NCI-H2196 (cell line): Measurements from ENCODE around the gene CCDC136.
A peak's percentile ranks its signal among the peaks of the same experiment; 100 is the strongest.

ENCODE experiments used
- DNase-seq: peaks from one replicate; lab custom pipeline; 2025; ENCODE audit not compliant: unreplicated experiment; lab: John Stamatoyannopoulos, UW

Gene CCDC136

DNA sequence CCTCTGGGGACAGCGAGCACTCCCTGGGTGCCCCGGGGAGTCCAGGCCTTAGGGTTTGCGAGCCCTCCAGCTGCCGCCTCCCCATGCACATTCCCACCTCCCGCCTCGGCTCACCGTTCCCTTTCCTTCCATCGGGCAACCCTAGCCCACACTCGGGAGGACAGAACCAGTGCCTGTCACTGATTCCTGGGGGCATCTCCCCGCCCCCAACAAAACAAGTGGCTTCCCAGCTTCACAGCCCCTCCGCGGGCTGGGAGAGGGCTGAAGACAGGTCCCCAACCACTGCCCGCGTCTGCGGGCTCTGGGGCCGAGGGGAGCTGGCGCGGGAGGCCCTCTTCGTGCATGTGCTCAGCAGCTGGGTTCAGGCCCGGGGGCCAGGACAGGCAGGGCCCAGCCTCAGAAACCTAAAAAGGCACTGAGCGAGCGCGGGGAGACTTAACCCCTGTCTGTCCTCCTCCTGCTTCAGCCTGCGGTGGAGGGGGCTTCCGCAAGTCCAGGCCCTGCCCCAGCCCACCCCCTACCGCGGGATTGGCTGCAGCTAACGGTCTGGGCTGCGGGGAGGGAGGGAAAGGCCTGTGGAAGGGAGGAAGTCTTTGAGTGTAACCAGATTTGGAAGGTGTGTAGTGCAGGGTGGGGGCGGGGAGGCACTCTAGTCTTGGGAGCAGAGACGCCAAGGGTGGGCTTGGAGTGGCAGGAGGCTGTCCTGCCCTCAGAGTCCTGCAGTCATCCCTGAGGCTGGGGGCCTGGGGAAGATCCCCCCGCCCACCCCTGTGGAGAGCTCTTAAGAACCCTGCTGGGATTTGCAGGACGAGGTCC, 39.6 kb downstream of the CCDC136 start:
- no peak for DNase-seq

- no peak for DNase-seq
Observed at GRCh38 chr7:128831994-128832879, 40.5 kb downstream of the CCDC136 start.

- DNase-seq = no peak
Observed at GRCh38 chr7:128832880-128833147, 41.0 kb downstream of the CCDC136 start.

DNA sequence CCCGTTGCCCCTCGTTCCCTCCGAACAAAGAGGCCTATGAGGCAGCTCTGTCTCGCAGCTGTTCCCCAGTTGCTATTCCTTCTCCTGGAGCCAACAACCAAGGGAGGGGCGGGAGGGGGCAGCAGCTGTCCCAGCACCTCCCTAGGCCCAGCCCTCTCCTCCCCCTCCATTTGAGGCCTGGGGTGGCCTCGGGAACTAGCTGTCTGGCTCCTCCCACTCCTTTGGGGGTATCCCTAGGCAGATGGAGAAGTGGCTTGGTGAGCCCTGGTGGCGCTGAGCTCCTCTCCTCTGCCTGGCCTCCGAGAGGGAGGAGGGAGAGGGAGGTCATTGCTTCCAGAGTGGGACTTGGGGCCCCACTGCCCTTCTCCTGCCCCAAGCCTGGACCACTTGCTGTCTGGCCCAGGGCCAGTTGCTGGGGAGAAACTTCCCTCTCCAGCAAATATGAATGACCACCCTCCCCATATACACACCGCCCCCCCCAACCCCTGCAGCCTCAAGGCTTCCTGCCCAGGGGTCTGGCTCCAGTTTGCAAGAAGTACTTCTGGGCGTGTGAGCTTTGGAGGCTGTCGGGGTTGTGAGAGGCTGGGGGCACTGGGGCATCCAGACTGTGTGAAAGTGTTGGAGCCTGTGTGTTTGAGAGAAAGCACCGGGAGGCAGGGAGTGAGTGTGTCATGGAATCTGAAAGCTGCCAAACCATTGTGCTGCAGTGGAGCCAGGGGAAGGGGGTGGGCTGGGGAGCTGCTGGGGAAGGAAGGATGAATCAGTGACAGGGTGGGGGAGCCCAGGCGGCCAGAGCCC, 41.6 kb downstream of the CCDC136 start:
- no peak for DNase-seq

DNA sequence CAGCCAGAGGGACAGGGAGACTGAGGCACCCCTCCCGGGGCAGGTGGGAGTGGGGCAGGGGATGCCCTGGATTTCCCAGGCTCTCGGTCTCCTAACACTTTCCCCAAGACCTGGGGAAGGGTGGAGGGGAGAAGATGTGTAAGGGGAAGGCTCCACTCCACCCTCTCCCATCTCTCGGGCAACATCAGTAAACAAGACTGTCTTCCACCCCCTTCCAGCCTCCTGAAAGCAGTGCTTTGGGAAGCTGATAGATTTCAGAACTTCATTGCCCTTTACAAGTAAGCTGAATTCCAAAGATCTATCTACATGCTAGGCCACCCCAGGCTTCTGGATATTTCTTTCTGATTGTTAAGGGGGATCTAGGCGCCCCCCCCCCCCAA, 42.2 kb downstream of the CCDC136 start:
- no peak for DNase-seq

GRCh38 chr7:128835231-128835751, 43.5 kb downstream of the CCDC136 start:
- no peak for DNase-seq

DNA sequence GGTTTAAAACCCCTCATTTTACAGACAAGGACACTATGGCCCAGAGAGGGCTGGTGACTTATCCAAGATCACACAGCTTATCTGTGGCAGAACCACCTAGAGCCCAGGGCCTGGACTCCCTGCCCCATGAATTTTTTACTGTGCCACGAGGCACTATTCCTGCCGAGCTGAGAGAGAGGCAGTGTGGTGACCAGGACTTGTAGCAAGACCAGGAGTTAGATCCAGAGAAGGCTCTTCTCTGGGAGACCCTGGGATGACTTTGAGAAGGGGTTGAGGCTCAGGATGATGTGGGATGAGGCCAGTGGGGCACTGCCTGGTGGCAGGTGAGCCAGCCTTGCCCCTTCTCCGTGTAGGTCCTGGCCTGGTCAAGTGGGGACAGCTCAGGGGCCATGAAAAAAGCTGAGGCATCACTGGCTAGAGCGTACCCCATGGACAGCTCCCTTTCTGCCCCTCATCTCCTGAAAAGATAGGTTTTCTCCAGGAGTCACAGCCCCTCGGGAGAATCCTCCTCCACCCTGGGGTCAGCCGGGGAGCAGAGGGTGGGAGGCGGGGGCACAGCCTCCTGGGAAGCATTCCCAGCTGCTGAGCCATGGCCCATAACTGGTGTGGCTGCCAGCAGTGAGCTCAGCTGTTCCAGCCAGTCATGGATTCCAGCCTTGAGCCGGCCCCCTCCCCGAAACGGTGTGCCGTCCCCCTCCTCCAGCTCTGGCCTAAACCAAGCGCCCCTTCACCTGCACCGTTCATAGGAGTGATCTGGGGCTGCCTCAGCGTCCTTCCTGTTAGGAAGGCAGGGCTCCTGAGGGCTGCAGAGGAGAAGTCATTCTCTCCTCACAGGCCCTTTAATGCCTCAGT, 44.2 kb downstream of the CCDC136 start:
- DNase-seq = no peak

DNA sequence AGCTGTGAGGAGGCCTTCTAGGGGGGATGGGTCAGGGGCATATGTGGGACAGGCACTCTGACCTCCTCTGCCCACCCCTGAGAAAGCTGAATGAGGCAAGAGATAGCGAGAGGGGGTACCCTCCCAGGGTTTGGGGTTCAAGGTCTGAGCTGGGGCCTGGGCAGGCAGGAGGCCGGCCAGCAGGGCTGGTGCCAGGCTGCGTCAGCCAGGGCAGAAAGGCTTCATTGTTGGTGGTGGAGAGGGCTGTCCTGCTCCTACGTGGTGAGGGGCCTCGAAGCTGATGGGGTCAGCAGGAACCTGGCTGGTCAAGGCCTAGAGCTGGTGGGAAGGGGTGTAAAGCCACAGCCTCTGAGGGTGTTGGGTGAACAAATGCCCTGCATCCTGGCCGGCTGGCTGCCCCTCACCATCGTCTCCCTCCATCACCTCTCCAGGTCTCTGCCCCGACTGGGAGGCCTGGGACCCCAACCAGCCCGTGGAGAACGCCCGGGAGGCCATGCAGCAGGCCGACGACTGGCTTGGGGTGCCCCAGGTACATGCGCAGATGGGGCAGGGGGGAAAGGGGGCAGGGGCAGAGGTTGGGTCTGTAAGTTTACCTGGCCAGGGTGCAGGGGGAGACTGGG, 45.1 kb downstream of the CCDC136 start:
- no peak for DNase-seq

GRCh38 chr7:128837521-128837921, 45.8 kb downstream of the CCDC136 start:
- no peak for DNase-seq

- no peak for DNase-seq
Observed at GRCh38 chr7:128838109-128838779, 46.5 kb downstream of the CCDC136 start.

DNA sequence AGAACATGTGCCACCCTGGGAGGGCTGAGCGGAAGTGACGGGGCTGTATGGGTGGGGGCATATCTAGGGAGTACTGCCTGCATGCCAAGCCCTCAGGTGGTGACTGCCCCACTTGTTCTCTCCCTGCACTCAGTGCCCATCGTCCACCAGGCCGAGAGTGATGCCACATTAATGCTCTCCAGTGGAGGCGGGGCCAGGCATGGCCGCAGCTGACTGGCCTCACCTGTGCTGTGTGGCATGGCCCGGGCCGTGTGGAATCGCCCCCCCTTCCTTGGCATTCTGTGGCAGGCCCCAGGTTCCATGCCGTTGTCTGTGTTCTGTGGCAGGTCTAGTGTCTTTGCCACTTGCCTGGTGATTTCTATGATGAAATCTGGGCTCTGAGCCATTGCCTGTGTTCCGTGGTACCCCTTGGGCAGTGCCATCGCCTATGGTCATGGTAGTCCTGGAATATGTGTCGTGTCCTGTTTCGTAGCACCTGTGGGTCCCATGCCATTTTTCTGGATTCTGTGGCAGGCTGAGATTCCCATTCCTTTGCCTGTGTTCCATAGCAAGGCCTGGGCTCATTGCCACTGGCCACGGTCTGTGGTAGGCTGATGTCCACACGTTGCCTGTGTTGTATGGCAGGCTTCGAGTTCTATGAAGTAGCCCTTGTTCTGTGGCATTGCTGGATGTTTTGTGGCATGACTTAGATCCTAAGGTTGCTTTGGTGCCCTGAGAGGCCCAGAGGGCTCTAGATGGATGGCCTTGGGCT, 47.4 kb downstream of the CCDC136 start:
- DNase-seq = no peak

DNA sequence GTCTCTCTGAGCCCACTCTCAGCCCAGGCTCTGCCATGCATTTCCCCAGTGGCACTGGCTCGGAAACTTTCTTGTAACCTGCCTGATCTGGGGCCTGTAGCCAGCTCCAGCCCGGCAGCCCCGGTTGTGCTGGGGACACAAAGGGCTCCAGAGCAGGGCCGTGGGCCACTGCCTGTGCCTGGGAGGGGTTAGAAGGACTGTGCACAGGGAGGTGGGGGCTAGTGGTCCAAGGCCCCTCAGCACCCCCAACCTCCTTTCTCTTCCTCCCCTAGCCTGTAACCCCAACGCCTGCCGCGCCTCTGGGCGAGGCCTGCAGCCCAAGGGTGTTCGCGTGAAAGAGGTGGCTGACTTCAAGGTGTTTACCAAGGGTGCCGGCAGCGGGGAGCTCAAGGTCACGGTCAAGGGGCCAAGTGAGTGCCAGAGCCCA, 48.0 kb downstream of the CCDC136 start:
- DNase-seq = no peak

DNA sequence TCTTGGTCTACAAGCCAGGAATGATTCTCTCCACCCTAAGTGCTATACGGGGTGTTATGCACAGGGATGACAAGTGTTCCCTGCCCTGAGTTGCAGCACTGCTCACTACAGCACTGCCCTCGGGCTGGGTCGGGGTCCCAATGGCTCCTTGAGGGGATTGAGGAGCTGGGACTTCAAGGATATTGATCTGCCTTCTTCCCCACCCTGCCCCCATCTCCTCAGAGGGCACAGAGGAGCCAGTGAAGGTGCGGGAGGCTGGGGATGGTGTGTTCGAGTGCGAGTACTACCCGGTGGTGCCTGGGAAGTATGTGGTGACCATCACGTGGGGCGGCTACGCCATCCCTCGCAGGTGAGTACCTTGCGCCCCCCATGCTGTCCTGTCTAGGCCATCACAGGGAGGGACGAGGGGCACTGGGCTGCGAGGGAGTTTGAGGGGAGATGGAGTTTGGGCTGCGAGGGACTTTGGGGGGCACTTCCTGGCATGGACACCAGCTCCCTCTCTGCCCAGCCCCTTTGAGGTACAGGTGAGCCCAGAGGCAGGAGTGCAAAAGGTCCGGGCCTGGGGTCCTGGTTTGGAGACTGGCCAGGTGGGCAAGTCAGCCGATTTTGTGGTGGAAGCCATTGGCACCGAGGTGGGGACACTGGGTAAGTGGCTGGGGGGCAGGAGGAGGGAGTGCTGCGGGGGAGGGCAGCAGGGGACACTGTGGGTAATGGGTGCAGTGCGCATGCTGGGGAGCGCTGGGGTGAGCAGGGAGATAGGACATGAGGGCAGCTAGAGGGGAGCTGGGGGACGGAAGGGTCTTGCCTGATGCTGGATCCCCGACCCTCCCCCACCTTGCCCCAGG, 48.8 kb downstream of the CCDC136 start:
- DNase-seq = no peak

DNA sequence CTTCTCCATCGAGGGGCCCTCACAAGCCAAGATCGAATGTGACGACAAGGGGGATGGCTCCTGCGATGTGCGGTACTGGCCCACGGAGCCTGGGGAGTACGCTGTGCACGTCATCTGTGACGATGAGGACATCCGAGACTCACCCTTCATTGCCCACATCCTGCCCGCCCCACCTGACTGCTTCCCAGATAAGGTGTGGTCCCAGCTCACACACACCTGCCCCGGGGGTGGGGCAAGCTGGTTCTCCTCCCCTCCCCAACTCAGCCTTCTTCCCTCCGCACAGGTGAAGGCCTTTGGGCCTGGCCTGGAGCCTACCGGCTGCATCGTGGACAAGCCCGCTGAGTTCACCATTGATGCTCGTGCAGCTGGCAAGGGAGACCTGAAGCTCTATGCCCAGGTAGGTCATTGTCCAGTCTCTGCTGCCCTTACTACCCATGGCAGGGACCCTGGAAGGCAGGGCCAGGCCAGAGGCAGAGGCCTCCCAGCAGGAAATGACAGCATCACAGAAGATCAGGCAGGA, 49.5 kb downstream of the CCDC136 start:
- DNase-seq = peak; percentile 32

DNA sequence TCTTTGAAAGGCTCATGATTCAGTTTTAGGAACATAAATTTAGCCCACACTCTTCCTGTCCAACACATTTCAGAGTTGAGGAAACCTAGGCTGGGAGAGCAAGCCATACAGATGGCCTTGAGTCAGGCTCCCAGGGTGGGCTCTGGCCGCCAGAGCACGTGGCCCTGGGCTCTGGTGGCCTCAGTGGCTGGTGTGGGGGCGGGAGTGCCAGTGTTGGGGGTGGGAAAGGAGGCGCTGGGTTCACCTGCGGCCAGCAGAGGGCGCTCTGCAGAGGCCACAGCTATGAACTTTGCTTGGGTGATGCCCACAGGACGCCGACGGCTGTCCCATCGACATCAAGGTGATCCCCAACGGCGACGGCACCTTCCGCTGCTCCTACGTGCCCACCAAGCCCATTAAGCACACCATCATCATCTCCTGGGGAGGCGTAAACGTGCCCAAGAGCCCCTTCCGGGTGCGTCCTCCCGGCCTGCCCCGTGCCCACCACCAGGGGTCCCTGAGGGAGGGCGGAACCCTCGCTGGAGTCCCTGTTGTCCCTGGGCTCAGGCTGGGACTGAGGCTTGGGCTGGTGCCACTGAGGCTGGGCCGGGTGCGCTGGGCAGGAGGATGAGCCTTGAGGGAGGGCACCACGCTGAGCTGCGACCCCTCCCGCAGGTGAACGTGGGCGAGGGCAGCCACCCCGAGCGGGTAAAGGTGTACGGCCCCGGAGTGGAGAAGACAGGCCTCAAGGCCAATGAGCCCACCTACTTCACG, 50.3 kb downstream of the CCDC136 start:
- peak; percentile 11 for DNase-seq

- DNase-seq = peak; percentile 23
Observed at GRCh38 chr7:128842674-128843641, 51.2 kb downstream of the CCDC136 start.
